Breast epithelium (tissue), 4 donors: Measurements from ENCODE around the gene FOXD2. TPM values are rescaled to one million over a fixed set of nuclear protein-coding genes. Genes with fewer than 3 reads are reported as not detected.

Source experiments
- DNase-seq, 2 donors: peaks; one replicate each; pipeline ENCODE4 v3.0.0-alpha.2; 2019; ENCODE audit warnings: low spot score in 2 of 2
- H3K27ac ChIP-seq, 2 donors: fragments of 200-600 bp; sonication (generic) in 1 of 2; one replicate each; pipeline ENCODE4 v1.5.1; 2016 to 2019; ENCODE audit warnings: mild to moderate bottlenecking in 1 of 2
- H3K27me3 ChIP-seq, 2 donors: fragments of 200-600 bp; sonication (generic) in 1 of 2; one replicate each; pipeline versions ENCODE4 v1.5.1 to v1.6.0; 2017 to 2019; ENCODE audit warnings: control low read depth in 1 of 2, mild to moderate bottlenecking in 1 of 2
- H3K36me3 ChIP-seq: fragments of 200-600 bp; one replicate; pipeline ENCODE4 v1.5.1; 2019
- H3K4me1 ChIP-seq, 2 donors: fragments of 200-600 bp; sonication (generic); one replicate each; pipeline ENCODE4 v1.5.1; 2016 to 2019; ENCODE audit warnings: control low read depth in 1 of 2
- H3K4me3 ChIP-seq, 3 donors: fragments of 200-600 bp; sonication (generic); 1 replicate in 2 of 3; 2 replicates in 1 of 3; pipeline ENCODE4 v1.5.1; 2016 to 2019; ENCODE audit warnings: mild to moderate bottlenecking in 3 of 3, moderate library complexity in 2 of 3
- H3K9me3 ChIP-seq, 2 donors: fragments of 200-600 bp; sonication (generic) in 1 of 2; one replicate each; pipeline ENCODE4 v1.5.1; 2016 to 2019; ENCODE audit warnings: control low read depth in 1 of 2
- CTCF ChIP-seq, 3 donors: fragments of 450-650 bp; IDR thresholded peaks; one replicate each; pipeline ENCODE4 v1.5.1; 2016 to 2017; ENCODE audit warnings: antibody characterized with exemption in 3 of 3, mild to moderate bottlenecking in 3 of 3, moderate library complexity in 3 of 3
- POLR2A ChIP-seq: fragments of 450-650 bp; IDR thresholded peaks from one replicate; pipeline ENCODE4 v1.6.1; 2016; ENCODE audit warnings: antibody characterized with exemption, mild to moderate bottlenecking, moderate library complexity
- POLR2AphosphoS5 ChIP-seq, 3 donors: sonication (generic); formaldehyde crosslinking; IDR thresholded peaks; one replicate each; pipeline ENCODE4 v1.6.1; 2017; ENCODE audit warnings: antibody characterized with exemption in 3 of 3
- intact Hi-C: fragments of 100-400 bp; cut with DNase I; formaldehyde crosslinking; loops from one replicate; pipeline ENCODE4 v1.15.1; 2023; ENCODE audit warnings: low total_unique reads
- total RNA-seq, 3 donors: library from RNA; depleted of rRNA; stranded (reverse); fragments of >200 nt; gene quantifications; one replicate each; pipeline ENCODE4 v1.1.0, GENCODE V29; 2016

Gene FOXD2
- total RNA-seq, 3 donors from 2014 or later, result 0.32 to 0.33 TPM; not detected in 1

- H3K36me3 ChIP-seq, result no peaks in the 10 kb centered on the region
- H3K4me1 ChIP-seq, result no peaks in the 10 kb centered on the region
- H3K9me3 ChIP-seq, result no peaks in the 10 kb centered on the region
- DNase-seq, result no peak
- no peak overlapping the region for H3K27ac ChIP-seq
- TF ChIP-seq CTCF (IDR thresholded peaks at IDR 0.05), result no peak
- peaks cover 6 to 73% of the 10 kb centered on the region in 2 donors for H3K27me3 ChIP-seq
- intact Hi-C loops, result no loop called here
- H3K4me3 ChIP-seq, result no peak overlapping the region
Measured at GRCh38 chr1:47445823-47446550, 8.1 kb downstream of the FOXD2 start.

GRCh38 chr1:47448462-47449222 lies 10.8 kb downstream of the FOXD2 start:
- Histone ChIP-seq H3K36me3 (no peaks in the 10 kb centered on the region), H3K27me3 (peaks cover 6 to 62% of the 10 kb centered on the region in 2 donors), H3K4me3 (no peak overlapping the region), H3K9me3 (no peaks in the 10 kb centered on the region), H3K4me1 (no peaks in the 10 kb centered on the region), H3K27ac (no peak overlapping the region)
- TF ChIP-seq POLR2A (no peak), POLR2AphosphoS5 (IDR thresholded peaks at IDR 0.05) (no peak), CTCF (IDR thresholded peaks at IDR 0.05) (no peak)
- no peak for DNase-seq
- intact Hi-C loops, result no loop called here

- Histone ChIP-seq H3K27me3 (peaks cover 6 to 49% of the 10 kb centered on the region in 2 donors), H3K27ac (no peak overlapping the region), H3K4me1 (no peaks in the 10 kb centered on the region), H3K9me3 (no peaks in the 10 kb centered on the region), H3K36me3 (no peaks in the 10 kb centered on the region), H3K4me3 (no peak overlapping the region)
- no peak for TF ChIP-seq POLR2AphosphoS5 (IDR thresholded peaks at IDR 0.05)
- TF ChIP-seq CTCF (IDR thresholded peaks at IDR 0.05), result peak in 2 of 3 donors; percentile 28 to 32
- intact Hi-C loops, result no loop called here
- no peak for DNase-seq
Measured at GRCh38 chr1:47449822-47450552, 12.1 kb downstream of the FOXD2 start.

- H3K27me3 ChIP-seq, result peaks cover 3 to 43% of the 10 kb centered on the region in 2 donors
Measured at GRCh38 chr1:47450606-47451005, 12.8 kb downstream of the FOXD2 start.

More at GRCh38 chr1:47450606-47451005, 12.8 kb downstream of the FOXD2 start:
- no peak overlapping the region for H3K27ac ChIP-seq
- H3K9me3 ChIP-seq, result no peaks in the 10 kb centered on the region
- DNase-seq, result no peak
- H3K4me3 ChIP-seq, result no peak overlapping the region
- intact Hi-C loops, result no loop called here
- no peaks in the 10 kb centered on the region for H3K36me3 ChIP-seq
- H3K4me1 ChIP-seq, result no peaks in the 10 kb centered on the region
- TF ChIP-seq POLR2AphosphoS5 (IDR thresholded peaks at IDR 0.05), result no peak
- no peak for TF ChIP-seq CTCF (IDR thresholded peaks at IDR 0.05)
- TF ChIP-seq POLR2A, result no peak
